22Rv1 (cell line): Measurements from ENCODE around the gene POU2AF2.

Source experiments
- CTCF ChIP-seq: fragments of 450-650 bp; IDR thresholded peaks from 2 replicates; pipeline ENCODE4 v1.5.1; 2017; ENCODE audit warnings: mild to moderate bottlenecking
- ZFX ChIP-seq: fragments of 450-650 bp; IDR thresholded peaks from 2 replicates; pipeline ENCODE4 v1.6.1; 2017; ENCODE audit warnings: antibody characterized with exemption, borderline replicate concordance

- TF ChIP-seq CTCF: no peak
- no peak for TF ChIP-seq ZFX
These were observed 9.1 kb upstream of the POU2AF2 start for GRCh38 chr11:111236383-111236782.
